Limb (tissue), 2 donors: ENCODE measurements around the gene CORO7.

Source experiments
- DNase-seq, 2 donors: peaks; one replicate each; pipeline ENCODE4 v3.0.0-alpha.2; 2016; ENCODE audit errors: extremely low spot score in 2 of 2

Gene CORO7

DNA sequence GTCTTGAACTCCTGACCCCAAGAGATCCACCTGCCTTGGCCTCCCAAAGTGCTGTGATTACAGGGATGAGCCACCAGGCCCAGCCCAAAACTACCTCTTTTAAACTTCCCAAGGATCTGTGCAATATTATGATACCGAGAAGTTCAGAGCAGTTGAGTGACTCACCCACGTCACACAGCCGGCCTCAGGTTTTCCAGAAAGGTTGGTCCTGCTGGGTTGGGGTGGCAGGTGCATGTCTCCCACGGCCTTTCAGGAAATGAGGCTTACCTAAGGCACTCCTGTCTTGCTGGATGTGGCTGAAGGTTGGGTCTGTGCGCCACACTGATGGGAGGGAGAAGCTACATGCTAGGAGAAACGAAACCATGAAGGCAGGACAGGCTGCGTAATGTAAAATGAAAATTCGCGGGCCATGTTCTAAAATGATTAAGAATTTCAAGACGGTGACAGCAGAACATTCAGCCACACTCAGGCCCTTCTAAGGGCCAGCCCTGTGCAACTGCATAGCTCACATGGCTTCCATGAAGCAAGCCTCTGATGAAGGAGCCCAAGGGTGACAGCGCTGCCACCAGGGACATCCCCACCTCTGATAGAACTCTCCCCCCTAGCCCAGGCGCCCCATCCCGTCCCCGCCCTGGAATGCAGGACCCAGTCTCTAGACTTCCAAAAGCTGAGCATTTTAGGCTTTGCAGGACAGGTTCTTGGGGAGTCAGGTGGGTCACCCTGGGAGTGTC is 107.1 kb downstream of the CORO7 start:
- DNase-seq, result no peak

DNA sequence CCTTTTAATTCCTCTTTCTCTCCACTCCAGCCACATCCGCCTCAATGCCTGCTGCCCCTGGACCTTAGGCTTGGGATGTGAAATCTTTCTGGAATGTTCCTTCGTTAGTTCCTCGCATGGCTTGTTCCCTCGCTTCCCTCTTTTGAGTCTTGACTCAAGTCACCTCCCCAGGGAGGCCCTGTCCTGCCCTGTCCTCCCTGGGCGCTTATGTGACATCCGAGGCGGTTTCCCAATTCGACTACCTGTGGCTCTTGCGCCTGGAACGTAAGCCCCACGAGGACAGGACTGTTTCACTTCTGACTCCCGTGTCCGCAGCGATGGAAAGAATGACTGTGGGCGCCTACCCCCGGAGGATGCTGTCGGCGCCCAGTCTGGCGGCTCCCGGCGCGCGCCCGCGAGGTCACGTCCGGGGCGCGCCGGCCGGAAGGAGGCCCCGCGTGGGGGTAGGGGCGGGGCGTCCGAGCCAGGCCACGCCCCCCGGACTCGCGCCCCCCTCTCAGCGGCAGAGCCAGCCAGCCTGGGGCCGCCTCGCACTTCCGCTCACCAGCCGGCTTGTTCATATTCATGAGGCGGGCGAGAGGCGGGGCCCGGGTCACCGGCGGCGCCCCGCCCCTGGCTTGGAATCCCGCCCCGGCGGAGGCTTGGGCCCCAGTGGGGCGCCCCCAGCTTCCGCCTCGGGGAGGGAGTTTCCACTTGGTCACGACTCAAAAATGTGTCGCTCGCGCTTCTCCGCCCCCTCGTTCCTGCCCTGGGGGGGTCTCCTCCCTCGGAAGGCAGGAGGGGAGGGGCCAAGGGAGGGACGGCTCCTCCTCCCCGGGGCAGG is 109.0 kb downstream of the CORO7 start:
- peak; percentile 93 to 94 for DNase-seq

DNA sequence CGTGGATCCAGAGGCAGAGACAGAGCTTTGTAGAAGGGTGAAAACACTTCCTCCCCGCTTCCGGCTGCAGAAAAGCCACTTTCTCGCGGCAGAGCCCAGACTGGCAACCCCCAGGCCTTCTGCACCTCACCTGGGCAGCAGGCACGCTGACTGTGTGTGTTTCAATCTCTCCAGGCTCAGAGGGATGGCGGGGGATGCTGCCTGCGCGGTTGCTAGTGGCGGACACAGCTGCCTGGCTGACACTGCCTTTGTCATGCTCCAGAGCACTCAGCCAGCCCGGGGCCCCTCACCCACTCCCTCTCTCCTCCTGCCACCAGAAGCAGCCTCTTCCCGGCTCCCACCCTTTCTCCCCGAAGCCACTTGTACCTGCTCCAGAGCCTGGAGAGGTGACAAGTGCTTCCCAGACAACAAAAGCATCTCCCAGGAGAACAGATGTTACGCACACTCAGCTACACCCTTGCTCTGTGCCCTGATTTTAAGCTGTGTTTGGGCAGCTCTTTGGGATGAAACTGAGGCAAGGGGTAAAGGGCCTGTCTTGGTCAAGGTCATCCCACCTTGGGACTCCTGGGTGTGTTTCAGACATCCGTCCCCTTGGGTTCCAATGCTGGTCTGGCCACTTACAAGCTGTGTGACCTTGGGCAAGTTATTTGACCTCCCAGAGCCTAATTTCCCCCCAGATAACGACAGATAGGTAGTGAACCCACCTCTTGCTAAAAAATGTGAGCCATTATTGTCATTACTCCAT is 109.8 kb downstream of the CORO7 start:
- DNase-seq, result peak in 1 of 2 donors; percentile 53
